Measurements from ENCODE around the gene IQCN.
"Not testable (repeated sequence)": the region's sequence is repeated elsewhere in the genome, so short reads cannot be mapped to it uniquely, and the experiment has no call there.

IQCN gene

DNA sequence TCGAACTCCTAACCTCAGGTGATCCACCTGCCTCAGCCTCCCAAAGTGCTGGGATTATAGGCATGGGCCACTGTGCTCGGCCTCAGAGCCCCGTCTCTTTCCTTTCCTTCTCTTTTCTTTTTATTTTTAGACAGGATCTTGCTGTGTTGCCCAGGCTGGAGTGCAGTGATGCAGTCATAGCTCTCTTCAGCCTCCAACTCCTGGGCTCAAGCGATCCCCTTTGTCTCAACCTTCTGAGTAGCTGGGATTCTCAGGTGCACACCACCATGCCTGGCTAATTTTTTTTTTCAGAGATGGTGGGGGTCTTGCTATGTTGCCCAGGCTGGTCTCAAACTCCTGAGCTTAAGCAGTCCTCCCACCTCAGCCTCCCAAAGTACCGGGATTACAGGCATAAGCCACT is 64.3 kb downstream of the IQCN start:
- not testable (repeated sequence) for H3K27me3 ChIP-seq (ENCODE audit: control insufficient read depth, insufficient read depth, low read length); H3K9me3 ChIP-seq (ENCODE audit: control insufficient read depth, low read depth, low read length); H3K9ac ChIP-seq (ENCODE audit: low read length); H3K36me3 ChIP-seq (ENCODE audit: control insufficient read depth, low read depth, low read length); H3K4me1 ChIP-seq (ENCODE audit: control insufficient read depth, low read depth, low read length); H3K4me3 ChIP-seq (ENCODE audit: low read length); H3K27ac ChIP-seq (ENCODE audit: low read length)

GRCh38 chr19:18208098-18208951 is 65.9 kb downstream of the IQCN start:
- no peaks in the 10 kb centered on the region for H3K9me3 ChIP-seq (ENCODE audit: control insufficient read depth, low read depth, low read length)
- H3K36me3 ChIP-seq (ENCODE audit: control insufficient read depth, low read depth, low read length), result no peaks in the 10 kb centered on the region
- H3K27ac ChIP-seq (ENCODE audit: low read length), result no peak overlapping the region
- peaks cover 2% of the 10 kb centered on the region for H3K27me3 ChIP-seq (ENCODE audit: control insufficient read depth, insufficient read depth, low read length)
- H3K9ac ChIP-seq (ENCODE audit: low read length), result no peak overlapping the region
- peaks cover 3% of the 10 kb centered on the region for H3K4me1 ChIP-seq (ENCODE audit: control insufficient read depth, low read depth, low read length)
- H3K4me3 ChIP-seq (ENCODE audit: low read length), result no peak overlapping the region

Data from iPS-18a (cell line).